Activated naive CD4-positive, alpha-beta T cell treated with anti-CD3 and anti-CD28 coated beads for 36 hours (primary cell): Measurements from ENCODE around the gene RECQL5. TPM values are rescaled to one million over a fixed set of nuclear protein-coding genes. Genes with fewer than 3 reads are reported as not detected.

Experiments
- CTCF ChIA-PET: fragments of 350-600 bp; sonication (Branson Sonifier 250); formaldehyde crosslinking; loops from one replicate; lab custom pipeline; 2021; ENCODE audit warnings: antibody characterized with exemption; lab: Charles Lee
- DNase-seq: peaks from one replicate; pipeline ENCODE4 v3.0.0-alpha.2; 2020
- H3K27ac Mint-ChIP-seq: one replicate; pipeline ENCODE4 v1.8.0; 2021; ENCODE audit warnings: mild to moderate bottlenecking, mixed read lengths
- H3K27me3 Mint-ChIP-seq: one replicate; pipeline ENCODE4 v1.8.0; 2021; ENCODE audit warnings: low read depth, mixed read lengths
- H3K36me3 Mint-ChIP-seq: one replicate; pipeline ENCODE4 v1.8.0; 2021; ENCODE audit warnings: low read depth, mixed read lengths
- H3K4me1 Mint-ChIP-seq: one replicate; pipeline ENCODE4 v1.8.0; 2021; ENCODE audit warnings: low read depth, mixed read lengths
- H3K4me3 Mint-ChIP-seq: one replicate; pipeline ENCODE4 v1.8.0; 2021; ENCODE audit warnings: mild to moderate bottlenecking, moderate library complexity, mixed read lengths
- H3K9me3 Mint-ChIP-seq: one replicate; pipeline ENCODE4 v1.8.0; 2021; ENCODE audit warnings: mixed read lengths
- intact Hi-C: fragments of 100-400 bp; cut with micrococcal nuclease; formaldehyde crosslinking; loops from one replicate; pipeline ENCODE4 v1.15.1; 2023
- total RNA-seq, 2 experiments: library from RNA; stranded (reverse); gene quantifications; one replicate each; pipeline ENCODE4 v1.2.3, GENCODE V29; 2021

RECQL5 gene
- total RNA-seq, 2 experiments from 2014 or later: 36.2 to 44.0 TPM

GRCh38 chr17:75630071-75630917 is 36.7 kb downstream of the RECQL5 start:
- Mint-ChIP-seq H3K36me3 (no peaks in the 10 kb centered on the region), H3K27me3 (no peaks in the 10 kb centered on the region), H3K4me3 (no peak overlapping the region), H3K9me3 (no peaks in the 10 kb centered on the region), H3K27ac (no peak overlapping the region), H3K4me1 (peaks cover 10% of the 10 kb centered on the region)
- CTCF ChIA-PET: interaction anchor here (2.9 to 7.0 kb wide), 2 partner anchors 118 to 123 kb away, joined by 13 to 166 read pairs; no protein-coding TSS in a partner anchor
- DNase-seq: no peak
- intact Hi-C loops: no loop called here

- Mint-ChIP-seq H3K27me3 (no peaks in the 10 kb centered on the region), H3K4me1 (peaks cover 10% of the 10 kb centered on the region), H3K9me3 (no peaks in the 10 kb centered on the region), H3K36me3 (no peaks in the 10 kb centered on the region), H3K27ac (no peak overlapping the region), H3K4me3 (no peak overlapping the region)
- DNase-seq: no peak
- intact Hi-C loops: loop anchor here (10.0 kb wide), 1 partner anchor 74 kb away; no protein-coding TSS in a partner anchor
- CTCF ChIA-PET: interaction anchor here (0.5 to 7.0 kb wide), 4 partner anchors 9 to 124 kb away, joined by 3 to 166 read pairs (median 8); no protein-coding TSS in a partner anchor
These were observed 37.8 kb downstream of the RECQL5 start for GRCh38 chr17:75629157-75629556.

- Mint-ChIP-seq H3K9me3 (no peaks in the 10 kb centered on the region), H3K36me3 (no peaks in the 10 kb centered on the region), H3K4me1 (peaks cover 6% of the 10 kb centered on the region), H3K27me3 (no peaks in the 10 kb centered on the region), H3K4me3 (no peak overlapping the region), H3K27ac (no peak overlapping the region)
- CTCF ChIA-PET: interaction anchor here (0.5 to 1.2 kb wide), 3 partner anchors 10 to 119 kb away, joined by 3 to 5 read pairs (median 4); no protein-coding TSS in a partner anchor
- no peak for DNase-seq
- intact Hi-C loops: loop anchor here (10.0 kb wide), 1 partner anchor 74 kb away; no protein-coding TSS in a partner anchor
These were observed 38.5 kb downstream of the RECQL5 start for GRCh38 chr17:75628425-75628824.

- Mint-ChIP-seq H3K9me3 (no peaks in the 10 kb centered on the region), H3K4me1 (no peaks in the 10 kb centered on the region), H3K4me3 (no peak overlapping the region), H3K27me3 (no peaks in the 10 kb centered on the region), H3K27ac (no peak overlapping the region), H3K36me3 (no peaks in the 10 kb centered on the region)
- intact Hi-C loops: loop anchor here (10.0 kb wide), 1 partner anchor 72 kb away; no protein-coding TSS in a partner anchor
- DNase-seq: no peak
- CTCF ChIA-PET: interaction anchor here (1.8 kb wide), 1 partner anchor 121 kb away, joined by 6 read pairs; no protein-coding TSS in a partner anchor
These were observed 39.9 kb downstream of the RECQL5 start for GRCh38 chr17:75627094-75627493.

GRCh38 chr17:75626496-75627038 is 40.4 kb downstream of the RECQL5 start:
- no peak for DNase-seq
- H3K4me3 Mint-ChIP-seq: no peak overlapping the region
- H3K27me3 Mint-ChIP-seq: no peaks in the 10 kb centered on the region
- CTCF ChIA-PET: interaction anchor here (1.4 to 1.8 kb wide), 2 partner anchors 26 to 122 kb away, joined by 3 to 6 read pairs; no protein-coding TSS in a partner anchor
- no peak overlapping the region for H3K27ac Mint-ChIP-seq
- H3K4me1 Mint-ChIP-seq: no peaks in the 10 kb centered on the region
- no peaks in the 10 kb centered on the region for H3K9me3 Mint-ChIP-seq
- intact Hi-C loops: loop anchor here (10.0 kb wide), 1 partner anchor 72 kb away; no protein-coding TSS in a partner anchor
- no peaks in the 10 kb centered on the region for H3K36me3 Mint-ChIP-seq

- Mint-ChIP-seq H3K36me3 (no peaks in the 10 kb centered on the region), H3K27ac (no peak overlapping the region), H3K9me3 (no peaks in the 10 kb centered on the region), H3K4me1 (no peaks in the 10 kb centered on the region), H3K27me3 (no peaks in the 10 kb centered on the region), H3K4me3 (no peak overlapping the region)
- CTCF ChIA-PET: interaction anchor here (0.7 to 1.8 kb wide), 4 partner anchors 14 to 123 kb away, joined by 3 to 6 read pairs (median 4); no protein-coding TSS in a partner anchor
- intact Hi-C loops: loop anchor here (10.0 kb wide), 1 partner anchor 71 kb away; no protein-coding TSS in a partner anchor
- DNase-seq: peak; percentile 25
These were observed 41.0 kb downstream of the RECQL5 start for GRCh38 chr17:75625813-75626486.

- Mint-ChIP-seq H3K4me1 (no peaks in the 10 kb centered on the region), H3K4me3 (no peak overlapping the region), H3K9me3 (no peaks in the 10 kb centered on the region), H3K27ac (no peak overlapping the region), H3K36me3 (no peaks in the 10 kb centered on the region), H3K27me3 (no peaks in the 10 kb centered on the region)
- intact Hi-C loops: loop anchor here (10.0 kb wide), 1 partner anchor 70 kb away; no protein-coding TSS in a partner anchor
- CTCF ChIA-PET: interaction anchor here (0.7 to 2.5 kb wide), 3 partner anchors 8 to 19 kb away, joined by 3 to 8 read pairs (median 5); partner anchors contain the start of gene SMIM5
- DNase-seq: no peak
These were observed 42.1 kb downstream of the RECQL5 start for GRCh38 chr17:75624714-75625345.

- Mint-ChIP-seq H3K4me1 (no peaks in the 10 kb centered on the region), H3K4me3 (no peak overlapping the region), H3K27me3 (no peaks in the 10 kb centered on the region), H3K36me3 (no peaks in the 10 kb centered on the region), H3K9me3 (no peaks in the 10 kb centered on the region), H3K27ac (no peak overlapping the region)
- no peak for DNase-seq
- CTCF ChIA-PET: interaction anchor here (1.1 to 2.5 kb wide), 2 partner anchors 9 to 124 kb away, joined by 3 to 8 read pairs; partner anchors contain the start of gene SMIM5
- intact Hi-C loops: loop anchor here (10.0 kb wide), 1 partner anchor 69 kb away; no protein-coding TSS in a partner anchor
These were observed 42.9 kb downstream of the RECQL5 start for GRCh38 chr17:75624021-75624420.

- Mint-ChIP-seq H3K4me3 (no peak overlapping the region), H3K9me3 (no peaks in the 10 kb centered on the region), H3K27ac (no peak overlapping the region), H3K27me3 (no peaks in the 10 kb centered on the region), H3K36me3 (no peaks in the 10 kb centered on the region), H3K4me1 (no peaks in the 10 kb centered on the region)
- CTCF ChIA-PET: interaction anchor here (1.1 to 2.5 kb wide), 3 partner anchors 10 to 127 kb away, joined by 3 to 8 read pairs (median 4); partner anchors contain the start of gene SMIM5
- no peak for DNase-seq
- intact Hi-C loops: loop anchor here (10.0 kb wide), 1 partner anchor 69 kb away; no protein-coding TSS in a partner anchor
These were observed 43.6 kb downstream of the RECQL5 start for GRCh38 chr17:75623386-75623785.

GRCh38 chr17:75622771-75623273 is 44.1 kb downstream of the RECQL5 start:
- no peaks in the 10 kb centered on the region for H3K27me3 Mint-ChIP-seq
- no peaks in the 10 kb centered on the region for H3K36me3 Mint-ChIP-seq
- no peaks in the 10 kb centered on the region for H3K9me3 Mint-ChIP-seq
- CTCF ChIA-PET: interaction anchor here (1.1 to 2.5 kb wide), 3 partner anchors 10 to 127 kb away, joined by 3 to 8 read pairs (median 4); partner anchors contain the start of gene SMIM5
- no peak overlapping the region for H3K4me3 Mint-ChIP-seq
- no peaks in the 10 kb centered on the region for H3K4me1 Mint-ChIP-seq
- intact Hi-C loops: loop anchor here (10.0 kb wide), 1 partner anchor 68 kb away; no protein-coding TSS in a partner anchor
- DNase-seq: no peak
- H3K27ac Mint-ChIP-seq: no peak overlapping the region

- Mint-ChIP-seq H3K27me3 (no peaks in the 10 kb centered on the region), H3K4me3 (no peak overlapping the region), H3K27ac (peak overlapping the region; percentile 23), H3K9me3 (no peaks in the 10 kb centered on the region), H3K4me1 (no peaks in the 10 kb centered on the region), H3K36me3 (no peaks in the 10 kb centered on the region)
- CTCF ChIA-PET: interaction anchor here (1.3 to 3.3 kb wide), 2 partner anchors 11 to 21 kb away, joined by 5 to 20 read pairs; partner anchors contain the start of gene SMIM5
- DNase-seq: no peak
- intact Hi-C loops: loop anchor here (10.0 kb wide), 1 partner anchor 67 kb away; no protein-coding TSS in a partner anchor
These were observed 44.9 kb downstream of the RECQL5 start for GRCh38 chr17:75622076-75622475.
